ENCODE measurements around the gene SAPCD2. TPM values are rescaled to one million over a fixed set of nuclear protein-coding genes. Genes with fewer than 3 reads are reported as not detected.

SAPCD2 gene
- polyA plus RNA-seq, 1 donor, result 7.2 TPM

GRCh38 chr9:137107982-137108381, 37.6 kb upstream of the SAPCD2 start:
- no peak for DNase-seq

GRCh38 chr9:137107312-137107921, 37.1 kb upstream of the SAPCD2 start:
- no peak for DNase-seq

GRCh38 chr9:137106662-137107250, 36.4 kb upstream of the SAPCD2 start:
- DNase-seq, result no peak

GRCh38 chr9:137105814-137106661, 35.7 kb upstream of the SAPCD2 start:
- no peak for DNase-seq

GRCh38 chr9:137103206-137103999, 33.0 kb upstream of the SAPCD2 start:
- DNase-seq, result no peak

- no peak for DNase-seq
Measured at GRCh38 chr9:137099231-137099630, 28.9 kb upstream of the SAPCD2 start.

GRCh38 chr9:137097761-137098462, 27.6 kb upstream of the SAPCD2 start:
- DNase-seq, result no peak

GRCh38 chr9:137096785-137097546, 26.6 kb upstream of the SAPCD2 start:
- DNase-seq, result no peak

- DNase-seq, result no peak
Measured at GRCh38 chr9:137095664-137096517, 25.5 kb upstream of the SAPCD2 start.

GRCh38 chr9:137089232-137089947, 19.0 kb upstream of the SAPCD2 start:
- no peak for DNase-seq

GRCh38 chr9:137088121-137088520, 17.8 kb upstream of the SAPCD2 start:
- DNase-seq, result no peak

GRCh38 chr9:137087409-137087925, 17.1 kb upstream of the SAPCD2 start:
- no peak for DNase-seq

- DNase-seq, result peak; percentile 96
Measured at GRCh38 chr9:137086531-137087408, 16.4 kb upstream of the SAPCD2 start, which contains the start of gene MAN1B1. TSS of gene MAN1B1 (plus strand) at chr9:137086985. CDS start at chr9:137087000, 15 bp downstream.

- DNase-seq, result no peak
Measured at GRCh38 chr9:137085920-137086530, 15.7 kb upstream of the SAPCD2 start.

- DNase-seq, result no peak
Measured at GRCh38 chr9:137084526-137084925, 14.2 kb upstream of the SAPCD2 start.

GRCh38 chr9:137083394-137084004, 13.1 kb upstream of the SAPCD2 start:
- no peak for DNase-seq

GRCh38 chr9:137082925-137083290, 12.6 kb upstream of the SAPCD2 start:
- DNase-seq, result no peak
